ENCODE data around the gene ZC3H12C.
A peak's percentile ranks its signal among the peaks of the same experiment; 100 is the strongest.

The ZC3H12C gene

GRCh38 chr11:110165039-110165925, 72.1 kb downstream of the ZC3H12C start:
- in situ Hi-C loops (cut with HindIII; ENCODE audit: low sequenced_read_pairs) = no loop called here
- DNase-seq (ENCODE audit: low read depth) = no peak
- TF ChIP-seq CTCF (IDR thresholded peaks at IDR 0.05; ENCODE audit: low read depth, low read length, missing control alignments) = no peak
- no peak overlapping the region for H3K4me3 ChIP-seq (ENCODE audit: low read depth, low read length)

- TF ChIP-seq CTCF (IDR thresholded peaks at IDR 0.05; ENCODE audit: low read depth, low read length, missing control alignments) = no peak
- no peak overlapping the region for H3K4me3 ChIP-seq (ENCODE audit: low read depth, low read length)
- DNase-seq (ENCODE audit: low read depth) = no peak
- in situ Hi-C loops (cut with HindIII; ENCODE audit: low sequenced_read_pairs) = no loop called here
These were observed 75.0 kb downstream of the ZC3H12C start for GRCh38 chr11:110168033-110168803.

DNA sequence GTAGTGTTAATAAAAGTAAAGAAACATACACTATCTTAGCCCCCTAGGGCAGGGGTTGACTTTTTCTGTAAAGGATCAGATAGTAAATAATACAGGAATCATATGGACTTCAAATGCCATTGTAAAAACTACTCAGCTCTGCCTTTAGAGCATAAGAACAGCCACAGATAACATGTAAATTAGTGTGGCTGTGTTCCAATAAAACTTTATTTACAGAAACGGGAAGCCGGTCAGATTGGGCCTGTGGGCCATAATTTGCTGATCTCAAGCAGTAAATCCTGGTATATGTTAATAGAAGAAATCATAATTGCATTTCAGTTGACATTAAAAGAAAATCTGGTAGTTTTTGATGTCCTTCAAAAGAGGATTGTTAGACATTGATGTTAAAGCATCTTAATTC, 76.5 kb downstream of the ZC3H12C start:
- in situ Hi-C loops (cut with HindIII; ENCODE audit: low sequenced_read_pairs) = no loop called here
- no peak for TF ChIP-seq CTCF (IDR thresholded peaks at IDR 0.05; ENCODE audit: low read depth, low read length, missing control alignments)
- H3K4me3 ChIP-seq (ENCODE audit: low read depth, low read length) = no peak overlapping the region
- DNase-seq (ENCODE audit: low read depth) = no peak

GRCh38 chr11:110172468-110173065, 79.4 kb downstream of the ZC3H12C start:
- no peak overlapping the region for H3K4me3 ChIP-seq (ENCODE audit: low read depth, low read length)
- in situ Hi-C loops (cut with HindIII; ENCODE audit: low sequenced_read_pairs) = no loop called here
- TF ChIP-seq CTCF (IDR thresholded peaks at IDR 0.05; ENCODE audit: low read depth, low read length, missing control alignments) = no peak
- no peak for DNase-seq (ENCODE audit: low read depth)

- no peak overlapping the region for H3K4me3 ChIP-seq (ENCODE audit: low read depth, low read length)
- in situ Hi-C loops (cut with HindIII; ENCODE audit: low sequenced_read_pairs) = no loop called here
- TF ChIP-seq CTCF (IDR thresholded peaks at IDR 0.05; ENCODE audit: low read depth, low read length, missing control alignments) = peak; percentile 90
- no peak for DNase-seq (ENCODE audit: low read depth)
These were observed 80.8 kb downstream of the ZC3H12C start for GRCh38 chr11:110173811-110174644.

Measured in astrocyte of the cerebellum (primary cell).